ENCODE data around the gene OR2J3. TPM values are rescaled to one million over a fixed set of nuclear protein-coding genes. Genes with fewer than 3 reads are reported as not detected.

OR2J3 gene
- total RNA-seq, 1 experiment from 2014 or later: not detected

- Histone ChIP-seq H4K91ac (ENCODE audit: insufficient read length, low read depth, low read length) (no peak overlapping the region), H3K4ac (ENCODE audit: low read depth, low read length) (no peak overlapping the region), H3K79me2 (ENCODE audit: insufficient read depth, low read length) (no peaks in the 10 kb centered on the region), H3K9ac (ENCODE audit: extremely low read depth, insufficient read length, low read length) (no peak overlapping the region), H3K4me1 (ENCODE audit: insufficient read depth, low read length) (no peaks in the 10 kb centered on the region), H2BK5ac (ENCODE audit: insufficient read length, low read length) (no peak overlapping the region), H3K9me3 (ENCODE audit: control insufficient read depth, low read depth, low read length) (no peaks in the 10 kb centered on the region), H3K79me1 (ENCODE audit: insufficient read depth, low read depth, low read length, poor library complexity, severe bottlenecking) (no peaks in the 10 kb centered on the region), H3K27me3 (ENCODE audit: insufficient read depth, low read length) (no peaks in the 10 kb centered on the region), H3K4me2 (ENCODE audit: insufficient read depth, insufficient read length, low read length) (no peak overlapping the region), H3K14ac (ENCODE audit: insufficient read depth, low read length) (no peak overlapping the region; the same call in 1 of the 2 replicates), H2BK120ac (ENCODE audit: low read depth, low read length, poor library complexity, severe bottlenecking) (no peak overlapping the region), H2BK15ac (ENCODE audit: low read depth, low read length) (0 out of 2 replicates have a peak overlapping the region, but pooled peaks have one; percentile 6), H4K5ac (ENCODE audit: insufficient read length, low read depth, low read length) (no peak overlapping the region), H2BK20ac (ENCODE audit: low read depth, low read length, poor library complexity, severe bottlenecking) (no peak overlapping the region), H4K8ac (replicated peaks; ENCODE audit: insufficient read length, low read depth, low read length) (no peak overlapping the region), H3K23me2 (ENCODE audit: insufficient read length, low read depth, low read length, poor library complexity, severe bottlenecking) (no peaks in the 10 kb centered on the region), H3K56ac (ENCODE audit: insufficient read length, low read depth, low read length) (no peak overlapping the region), H2AFZ (ENCODE audit: low read length) (no peak overlapping the region), H2BK12ac (ENCODE audit: insufficient read length, low read depth, low read length) (no peak overlapping the region), H3K23ac (ENCODE audit: insufficient read length, low read depth, low read length) (no peak overlapping the region), H2AK5ac (ENCODE audit: insufficient read length, low read length) (no peak overlapping the region), H3K27ac (ENCODE audit: insufficient read length, low read depth, low read length) (no peak overlapping the region), H3K18ac (ENCODE audit: insufficient read length, low read depth, low read length) (no peak overlapping the region), H4K20me1 (ENCODE audit: control insufficient read depth, insufficient read depth, insufficient read length) (no peaks in the 10 kb centered on the region), H3T11ph (ENCODE audit: low read length) (no peak overlapping the region)
- Mint-ChIP-seq H3K4me3 (no peak overlapping the region), H3K36me3 (ENCODE audit: insufficient read depth in 1 of 3, low read depth in 3 of 3) (no peaks in the 10 kb centered on the region), H3K9me3 (no peaks in the 10 kb centered on the region; a peak in 1 of 5 replicates), H3K4me1 (no peaks in the 10 kb centered on the region), H3K27ac (no peak overlapping the region; a peak in 1 of 7 replicates), H3K27me3 (ENCODE audit: low read depth) (no peaks in the 10 kb centered on the region; the same call in 1 of the 2 replicates)
- TF ChIP-seq CTCF (conservative IDR thresholded peaks at IDR 0.05): no peak
- WGBS (ENCODE audit: extremely low coverage, insufficient read length, low lambda C conversion rate): no CpG with 5 or more reads among the region's 15 CpGs
- no peak for DNase-seq
Measured at GRCh38 chr6:29082457-29082856, 25.4 kb upstream of the OR2J3 start.

Data from H9 (cell line).